Mesendoderm (in vitro differentiated cells): ENCODE measurements around the gene NDUFS7.

Source experiments
- DNase-seq: peaks from one replicate; pipeline ENCODE4 v3.0.0; 2013
- H2AK5ac ChIP-seq: 2 replicates; pipeline ENCODE4 v1.6.1; 2013; ENCODE audit warnings: low read length, inconsistent platforms
- H2BK120ac ChIP-seq: 2 replicates; pipeline ENCODE4 v1.6.1; 2013; ENCODE audit warnings: low read depth, mild to moderate bottlenecking, low read length, moderate library complexity, mixed read lengths
- H2BK15ac ChIP-seq: replicated peaks from 2 replicates; pipeline ENCODE4 v1.6.1; 2013; ENCODE audit warnings: low read depth, mild to moderate bottlenecking, moderate library complexity
- H2BK5ac ChIP-seq: 2 replicates; pipeline ENCODE4 v1.6.1; 2013; ENCODE audit warnings: low read length, inconsistent platforms
- H3K18ac ChIP-seq: 2 replicates; pipeline ENCODE4 v1.6.1; 2013; ENCODE audit warnings: mild to moderate bottlenecking, low read length, mixed read lengths
- H3K23ac ChIP-seq: one replicate; pipeline ENCODE4 v1.6.1; 2013; ENCODE audit warnings: low read length
- H3K27ac ChIP-seq: 2 replicates; pipeline ENCODE4 v1.5.1; 2013; ENCODE audit warnings: low read depth, mild to moderate bottlenecking, inconsistent platforms, low read length, moderate library complexity
- H3K27me3 ChIP-seq: 2 replicates; pipeline ENCODE4 v1.6.1; 2013; ENCODE audit warnings: low read length, control low read depth, mild to moderate bottlenecking, inconsistent platforms; ENCODE audit not compliant: insufficient read depth, poor library complexity
- H3K36me3 ChIP-seq: 2 replicates; pipeline ENCODE4 v1.6.1; 2013; ENCODE audit warnings: low read length, inconsistent platforms; ENCODE audit not compliant: control insufficient read depth, insufficient read depth
- H3K4ac ChIP-seq: one replicate; pipeline ENCODE4 v1.6.1; 2013; ENCODE audit warnings: low read depth, mild to moderate bottlenecking, low read length, moderate library complexity
- H3K4me1 ChIP-seq: 2 replicates; pipeline ENCODE4 v1.6.1; 2013; ENCODE audit warnings: low read depth, low read length, inconsistent platforms; ENCODE audit not compliant: control insufficient read depth
- H3K4me2 ChIP-seq: 2 replicates; pipeline ENCODE4 v1.6.1; 2013; ENCODE audit warnings: low read length
- H3K4me3 ChIP-seq: 2 replicates; pipeline ENCODE4 v1.5.1; 2013; ENCODE audit warnings: mild to moderate bottlenecking, low read length
- H3K56ac ChIP-seq: one replicate; pipeline ENCODE4 v1.6.1; 2013; ENCODE audit warnings: low read length
- H3K79me1 ChIP-seq: 2 replicates; pipeline ENCODE4 v1.6.1; 2013; ENCODE audit warnings: low read length, inconsistent platforms
- H3K79me2 ChIP-seq: 2 replicates; pipeline ENCODE4 v1.6.1; 2013; ENCODE audit warnings: mild to moderate bottlenecking, low read length; ENCODE audit not compliant: control insufficient read depth, insufficient read depth
- H3K9ac ChIP-seq: 2 replicates; pipeline ENCODE4 v1.6.1; 2013; ENCODE audit warnings: low read length, inconsistent platforms
- H4K5ac ChIP-seq: one replicate; pipeline ENCODE4 v1.6.1; 2013; ENCODE audit warnings: low read length
- H4K8ac ChIP-seq: one replicate; pipeline ENCODE4 v1.6.1; 2013; ENCODE audit warnings: low read depth, mild to moderate bottlenecking, control low read depth, low read length, moderate library complexity
- WGBS: extraction: QIAGEN DNeasy Blood & Tissue Kit; methylation state at CpG from one replicate; pipeline ENCODE4 v1.1.7; 2013; ENCODE audit warnings: low lambda C conversion rate, missing lambda C conversion rate; ENCODE audit not compliant: insufficient coverage; ENCODE audit errors: extremely low coverage; 5-methylcytosine and 5-hydroxymethylcytosine counted together

NDUFS7 gene

GRCh38 chr19:1379961-1380489 is 3.7 kb upstream of the NDUFS7 start:
- peaks cover 2% of the 10 kb centered on the region for H3K79me1 ChIP-seq
- no peak overlapping the region for H2BK120ac ChIP-seq

GRCh38 chr19:1382250-1382649 is 1.5 kb upstream of the NDUFS7 start:
- H2BK5ac ChIP-seq, result no peak overlapping the region
- peaks cover 2% of the 10 kb centered on the region for H3K79me1 ChIP-seq
- WGBS, result no CpG with 5 or more reads among the region's 3 CpGs
- no peak overlapping the region for H2BK120ac ChIP-seq
- no peak overlapping the region for H3K18ac ChIP-seq
- H3K4me2 ChIP-seq, result no peak overlapping the region
- H3K9ac ChIP-seq, result no peak overlapping the region
- H4K8ac ChIP-seq, result no peak overlapping the region
- no peak overlapping the region for H2AK5ac ChIP-seq
- H3K79me2 ChIP-seq, result no peaks in the 10 kb centered on the region
- no peak overlapping the region for H3K56ac ChIP-seq
- H3K4me3 ChIP-seq, result no peak overlapping the region
- no peak for DNase-seq
- no peak overlapping the region for H2BK15ac ChIP-seq
- H3K4me1 ChIP-seq, result no peaks in the 10 kb centered on the region
- no peak overlapping the region for H3K23ac ChIP-seq
- no peak overlapping the region for H3K27ac ChIP-seq
- no peak overlapping the region for H4K5ac ChIP-seq
- H3K4ac ChIP-seq, result no peak overlapping the region
- peaks cover 3% of the 10 kb centered on the region for H3K36me3 ChIP-seq
- H3K27me3 ChIP-seq, result no peaks in the 10 kb centered on the region

More at GRCh38 chr19:1379961-1380489, 3.7 kb upstream of the NDUFS7 start:
- Histone ChIP-seq H3K27me3 (no peaks in the 10 kb centered on the region), H3K4ac (no peak overlapping the region), H3K27ac (no peak overlapping the region), H3K18ac (no peak overlapping the region), H3K79me2 (no peaks in the 10 kb centered on the region), H3K4me1 (no peaks in the 10 kb centered on the region), H3K23ac (peak overlapping the region; percentile 6), H3K9ac (no peak overlapping the region), H3K36me3 (peaks cover 4% of the 10 kb centered on the region), H2BK15ac (no peak overlapping the region), H4K8ac (no peak overlapping the region), H2BK5ac (no peak overlapping the region), H3K56ac (no peak overlapping the region), H3K4me3 (no peak overlapping the region), H2AK5ac (no peak overlapping the region), H3K4me2 (no peak overlapping the region), H4K5ac (no peak overlapping the region)
- no peak for DNase-seq
- no CpG with 5 or more reads among the region's 12 CpGs for WGBS

- Histone ChIP-seq H3K79me2 (no peaks in the 10 kb centered on the region), H3K23ac (no peak overlapping the region), H2BK120ac (no peak overlapping the region), H3K27ac (no peak overlapping the region), H3K4me1 (no peaks in the 10 kb centered on the region), H2BK15ac (no peak overlapping the region), H3K4me3 (no peak overlapping the region), H3K18ac (no peak overlapping the region), H3K4ac (no peak overlapping the region), H4K8ac (no peak overlapping the region), H3K27me3 (no peaks in the 10 kb centered on the region), H3K4me2 (no peak overlapping the region), H3K56ac (no peak overlapping the region), H3K36me3 (no peaks in the 10 kb centered on the region), H2AK5ac (no peak overlapping the region), H2BK5ac (no peak overlapping the region), H3K79me1 (peaks cover 2% of the 10 kb centered on the region), H3K9ac (no peak overlapping the region), H4K5ac (no peak overlapping the region)
- no peak for DNase-seq
- WGBS, result no CpG with 5 or more reads among the region's 9 CpGs
These were observed 743 bp upstream of the NDUFS7 start for GRCh38 chr19:1383017-1383311.

DNA sequence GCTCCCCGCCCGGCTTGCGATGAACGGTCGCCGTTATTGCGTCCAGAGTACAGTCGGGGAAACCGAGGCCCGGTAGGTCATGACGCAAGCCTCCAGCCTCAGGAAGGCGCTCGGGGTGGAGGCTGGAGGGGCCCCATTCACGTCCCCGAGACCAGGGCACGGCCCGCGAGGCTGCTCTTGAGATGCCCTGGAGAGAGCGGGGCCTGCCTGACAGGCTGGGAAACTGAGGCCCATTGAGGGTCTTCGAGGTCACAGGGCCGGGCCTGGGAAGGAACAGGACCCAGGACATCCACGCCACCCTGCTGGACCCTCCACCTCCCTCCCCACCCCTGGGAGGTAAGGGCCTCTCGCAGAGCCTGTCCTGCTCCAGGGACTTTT is 367 bp downstream of the NDUFS7 start:
- no peaks in the 10 kb centered on the region for H3K4me1 ChIP-seq
- H2BK120ac ChIP-seq, result no peak overlapping the region
- no peak overlapping the region for H2AK5ac ChIP-seq
- H3K4me2 ChIP-seq, result peak overlapping the region; percentile 78
- no peak overlapping the region for H2BK5ac ChIP-seq
- H3K4ac ChIP-seq, result peak overlapping the region; percentile 46
- peak overlapping the region; percentile 83 for H3K9ac ChIP-seq
- peaks cover 2% of the 10 kb centered on the region for H3K79me1 ChIP-seq
- H3K56ac ChIP-seq, result peak overlapping the region; percentile 89
- H3K27me3 ChIP-seq, result no peaks in the 10 kb centered on the region
- no peak for DNase-seq
- H3K36me3 ChIP-seq, result peaks cover 3% of the 10 kb centered on the region
- no CpG with 5 or more reads among the region's 23 CpGs for WGBS
- H2BK15ac ChIP-seq, result no peak overlapping the region
- no peak overlapping the region for H4K5ac ChIP-seq
- no peaks in the 10 kb centered on the region for H3K79me2 ChIP-seq
- no peak overlapping the region for H4K8ac ChIP-seq
- H3K18ac ChIP-seq, result no peak overlapping the region
- H3K27ac ChIP-seq, result no peak overlapping the region
- H3K4me3 ChIP-seq, result peak overlapping the region; percentile 75
- H3K23ac ChIP-seq, result no peak overlapping the region

DNA sequence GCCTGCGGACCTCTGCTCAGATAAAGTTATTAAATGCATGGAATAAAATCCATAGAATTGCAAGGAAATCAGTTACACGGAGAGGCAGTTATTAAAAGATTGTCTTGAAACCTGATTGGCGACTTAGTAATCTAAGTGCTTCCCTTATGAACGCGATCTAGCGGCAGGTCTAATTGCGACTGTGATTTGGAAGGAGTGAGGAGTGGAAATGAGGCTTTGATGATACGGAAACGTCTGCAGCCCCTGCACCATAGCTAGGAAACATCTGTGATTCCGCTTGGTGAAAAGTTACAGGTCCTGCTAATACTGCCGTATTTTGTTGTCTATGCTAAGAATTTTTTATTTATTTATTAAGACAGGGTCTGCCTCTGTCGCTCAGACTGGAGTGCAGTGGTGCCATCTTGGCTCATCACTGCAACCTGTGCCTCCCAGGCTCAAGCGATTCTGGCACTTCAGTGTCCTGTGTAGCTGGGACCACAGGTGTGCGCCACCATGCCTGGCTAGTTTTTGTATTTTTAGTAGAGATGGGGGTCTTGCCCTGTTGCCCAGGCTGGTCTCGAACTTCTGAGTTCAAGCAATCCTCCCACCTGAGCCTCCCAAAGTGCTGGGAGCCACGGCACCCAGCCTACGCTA is 887 bp downstream of the NDUFS7 start:
- peaks cover 4% of the 10 kb centered on the region for H3K36me3 ChIP-seq
- no peaks in the 10 kb centered on the region for H3K27me3 ChIP-seq
- no peak overlapping the region for H3K56ac ChIP-seq
- no peak overlapping the region for H3K4ac ChIP-seq
- no peak overlapping the region for H3K23ac ChIP-seq
- no CpG with 5 or more reads among the region's 17 CpGs for WGBS
- no peak overlapping the region for H2AK5ac ChIP-seq
- H4K8ac ChIP-seq, result no peak overlapping the region
- no peak overlapping the region for H2BK5ac ChIP-seq
- no peak overlapping the region for H3K27ac ChIP-seq
- DNase-seq, result no peak
- peak overlapping the region; percentile 78 for H3K4me2 ChIP-seq
- H4K5ac ChIP-seq, result no peak overlapping the region
- peak overlapping the region; percentile 83 for H3K9ac ChIP-seq
- peaks cover 2% of the 10 kb centered on the region for H3K79me1 ChIP-seq
- H3K4me3 ChIP-seq, result no peak overlapping the region
- H2BK15ac ChIP-seq, result no peak overlapping the region
- H3K4me1 ChIP-seq, result no peaks in the 10 kb centered on the region
- no peak overlapping the region for H2BK120ac ChIP-seq
- no peaks in the 10 kb centered on the region for H3K79me2 ChIP-seq
- no peak overlapping the region for H3K18ac ChIP-seq

- no peak overlapping the region for H2BK5ac ChIP-seq
- H3K79me1 ChIP-seq, result peaks cover 2% of the 10 kb centered on the region
- no peak overlapping the region for H3K18ac ChIP-seq
- no peak overlapping the region for H3K4me2 ChIP-seq
- no CpG with 5 or more reads among the region's 3 CpGs for WGBS
- no peak for DNase-seq
- no peak overlapping the region for H3K4ac ChIP-seq
- H3K27ac ChIP-seq, result no peak overlapping the region
- peaks cover 4% of the 10 kb centered on the region for H3K36me3 ChIP-seq
- H2BK15ac ChIP-seq, result no peak overlapping the region
- no peak overlapping the region for H3K4me3 ChIP-seq
- H2BK120ac ChIP-seq, result no peak overlapping the region
- H2AK5ac ChIP-seq, result no peak overlapping the region
- H3K56ac ChIP-seq, result no peak overlapping the region
- H4K8ac ChIP-seq, result no peak overlapping the region
- H3K4me1 ChIP-seq, result no peaks in the 10 kb centered on the region
- H3K23ac ChIP-seq, result no peak overlapping the region
- no peak overlapping the region for H3K9ac ChIP-seq
- H3K79me2 ChIP-seq, result no peaks in the 10 kb centered on the region
- H3K27me3 ChIP-seq, result no peaks in the 10 kb centered on the region
- no peak overlapping the region for H4K5ac ChIP-seq
These were observed 2.1 kb downstream of the NDUFS7 start for GRCh38 chr19:1385816-1386215.
